DMS153 (cell line): ENCODE data around the gene PBOV1.
"Not testable (repeated sequence)": the region's sequence is repeated elsewhere in the genome, so short reads cannot be mapped to it uniquely, and the experiment has no call there.

Experiments
- DNase-seq: peaks from one replicate; lab custom pipeline; 2025; lab: John Stamatoyannopoulos, UW

Gene PBOV1

GRCh38 chr6:138238368-138238767 is 20.1 kb upstream of the PBOV1 start:
- DNase-seq = no peak

GRCh38 chr6:138237463-138237862 is 19.2 kb upstream of the PBOV1 start:
- no peak for DNase-seq

- no peak for DNase-seq
Observed at GRCh38 chr6:138235693-138236092, 17.4 kb upstream of the PBOV1 start.

GRCh38 chr6:138235205-138235604 is 16.9 kb upstream of the PBOV1 start:
- DNase-seq = peak; percentile 27

- no peak for DNase-seq
Observed at GRCh38 chr6:138234363-138234762, 16.1 kb upstream of the PBOV1 start.

- peak; percentile 96 for DNase-seq
Observed at GRCh38 chr6:138231381-138231886, 13.1 kb upstream of the PBOV1 start.

- DNase-seq = no peak
Observed at GRCh38 chr6:138230759-138231380, 12.6 kb upstream of the PBOV1 start.

- no peak for DNase-seq
Observed at GRCh38 chr6:138230221-138230620, 11.9 kb upstream of the PBOV1 start.

- DNase-seq = no peak
Observed at GRCh38 chr6:138229663-138230179, 11.4 kb upstream of the PBOV1 start.

- no peak for DNase-seq
Observed at GRCh38 chr6:138229072-138229471, 10.8 kb upstream of the PBOV1 start.

- peak; percentile 92 for DNase-seq
Observed at GRCh38 chr6:138227316-138227781, 9.1 kb upstream of the PBOV1 start.

GRCh38 chr6:138226700-138227315 is 8.5 kb upstream of the PBOV1 start:
- DNase-seq = no peak

- no peak for DNase-seq
Observed at GRCh38 chr6:138225953-138226352, 7.7 kb upstream of the PBOV1 start.

GRCh38 chr6:138222901-138223546 is 4.7 kb upstream of the PBOV1 start:
- peak; percentile 35 for DNase-seq

GRCh38 chr6:138219901-138220300 is 1.6 kb upstream of the PBOV1 start:
- DNase-seq = no peak

- DNase-seq = no peak
Observed at GRCh38 chr6:138219398-138219797, 1.1 kb upstream of the PBOV1 start.

- no peak for DNase-seq
Observed at GRCh38 chr6:138215093-138215782, 3.1 kb downstream of the PBOV1 start.

- not testable (repeated sequence) for DNase-seq
Observed at GRCh38 chr6:138212530-138212929, 5.8 kb downstream of the PBOV1 start.

GRCh38 chr6:138211601-138212000 is 6.7 kb downstream of the PBOV1 start:
- no peak for DNase-seq

- DNase-seq = no peak
Observed at GRCh38 chr6:138211048-138211581, 7.2 kb downstream of the PBOV1 start.

- DNase-seq = no peak
Observed at GRCh38 chr6:138206862-138207261, 11.4 kb downstream of the PBOV1 start.
